GM18870 (cell line): Measurements from ENCODE around the gene P4HA1.
"Not testable (repeated sequence)": the region's sequence is repeated elsewhere in the genome, so short reads cannot be mapped to it uniquely, and the experiment has no call there.

Source experiments
- ATAC-seq: cut with Tn5 transposase; IDR thresholded peaks from one replicate; pipeline ENCODE4 v1.9.1; 2021; ENCODE audit warnings: moderate library complexity; ENCODE audit not compliant: unreplicated experiment

The P4HA1 gene

DNA sequence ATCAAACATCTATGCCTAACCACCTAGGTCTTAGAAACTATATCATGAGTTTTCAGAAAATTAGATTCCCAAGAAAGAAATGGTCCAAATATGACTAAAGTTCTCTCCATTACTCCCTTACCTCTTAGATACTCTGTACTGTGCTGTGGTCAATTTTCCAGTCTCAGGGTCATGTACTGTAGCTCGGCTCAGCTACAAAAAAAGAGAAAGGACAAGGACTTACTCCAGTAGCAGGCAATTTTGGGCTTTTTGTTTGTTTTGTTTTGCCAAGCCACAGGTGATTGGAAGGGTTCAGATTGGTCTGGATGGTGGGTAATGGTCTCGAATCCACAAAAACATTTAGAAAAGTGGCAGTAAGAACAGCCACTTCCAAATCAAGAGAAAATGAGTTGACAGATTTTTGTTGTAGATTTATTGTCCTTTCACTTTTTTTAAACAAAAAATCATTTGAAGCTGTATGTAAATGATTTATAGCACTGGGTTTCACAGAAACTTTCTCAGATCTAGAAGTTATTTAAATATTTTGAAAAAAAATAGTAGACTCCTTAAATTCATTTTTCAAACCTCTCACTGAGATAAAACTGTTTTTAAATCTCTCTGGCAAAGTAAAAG is 52.8 kb downstream of the P4HA1 start:
- no peak for ATAC-seq

DNA sequence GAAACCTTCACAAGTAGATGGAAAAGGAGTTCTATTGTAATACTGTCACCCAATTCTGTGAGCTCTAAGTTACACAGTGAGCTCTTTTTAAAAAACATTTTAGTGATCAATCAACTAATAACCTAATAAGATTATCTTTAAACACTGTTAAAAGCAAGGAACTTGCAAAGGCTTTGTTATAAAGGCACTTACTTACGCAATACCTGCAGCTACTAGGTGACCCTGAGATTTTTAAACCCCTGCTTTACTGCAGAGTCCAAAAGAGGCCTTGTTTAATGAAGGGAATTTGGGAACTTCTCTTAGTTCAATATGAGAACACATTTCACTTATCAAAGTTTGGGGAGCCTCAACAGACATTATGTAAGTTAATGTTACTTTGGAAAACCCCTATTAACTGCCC is 53.3 kb downstream of the P4HA1 start:
- ATAC-seq, result no peak

DNA sequence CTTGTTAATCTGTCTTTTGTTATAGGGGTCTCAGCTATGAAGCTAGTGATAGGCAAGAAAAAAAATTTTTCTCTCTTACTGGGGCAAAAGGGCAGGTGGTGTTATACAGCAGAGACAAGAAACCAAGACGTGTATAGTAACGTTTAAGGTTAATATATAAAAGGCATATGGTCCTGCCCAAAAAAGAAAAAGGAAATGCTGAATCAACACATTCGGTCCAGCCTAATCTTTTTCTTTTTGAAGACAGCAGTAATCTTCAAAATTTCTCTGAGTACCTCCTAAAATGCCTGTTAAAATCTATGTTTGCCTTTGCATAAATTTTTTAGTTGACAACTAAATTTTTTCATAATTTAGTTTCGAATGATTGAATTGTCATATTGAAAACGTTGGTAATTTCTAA is 54.5 kb downstream of the P4HA1 start:
- no peak for ATAC-seq

DNA sequence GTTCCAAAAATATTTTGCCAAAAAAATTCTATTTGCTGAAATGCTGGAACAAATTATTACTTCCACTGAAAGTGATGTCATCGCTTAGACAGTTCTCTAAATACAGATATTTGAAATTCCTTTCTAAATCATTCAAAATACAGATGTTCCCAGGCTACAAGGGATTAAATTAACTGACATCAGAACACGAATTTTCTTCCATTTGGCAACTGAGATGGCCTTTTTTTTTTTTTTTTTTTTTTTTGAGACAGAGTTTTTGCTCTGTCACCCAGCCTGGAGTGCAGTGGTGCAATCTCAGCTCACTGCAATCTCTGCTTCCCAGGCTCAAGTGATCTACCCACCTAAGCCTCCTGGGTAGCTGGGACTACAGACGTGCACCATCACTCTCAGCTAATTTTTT is 57.0 kb downstream of the P4HA1 start:
- ATAC-seq, result no peak

DNA sequence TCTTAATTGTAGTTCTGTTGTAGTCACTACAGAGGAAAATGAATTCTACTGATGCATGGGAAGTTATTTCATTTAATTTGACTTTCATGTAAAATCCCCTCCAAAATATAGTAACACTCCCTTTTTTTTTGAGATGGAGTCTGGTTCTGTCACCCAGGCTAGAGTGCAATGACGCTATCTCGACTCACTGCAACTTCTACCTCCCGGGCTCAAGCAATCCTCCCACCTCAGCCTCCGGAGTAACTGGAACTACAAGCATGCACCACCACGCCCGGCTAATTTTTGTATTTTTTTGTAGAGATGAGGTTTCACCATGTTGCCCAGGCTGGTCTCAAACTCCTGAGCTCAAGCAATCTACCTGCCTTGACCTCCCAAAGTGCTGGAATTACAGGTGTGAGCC is 60.4 kb downstream of the P4HA1 start:
- not testable (repeated sequence) for ATAC-seq

DNA sequence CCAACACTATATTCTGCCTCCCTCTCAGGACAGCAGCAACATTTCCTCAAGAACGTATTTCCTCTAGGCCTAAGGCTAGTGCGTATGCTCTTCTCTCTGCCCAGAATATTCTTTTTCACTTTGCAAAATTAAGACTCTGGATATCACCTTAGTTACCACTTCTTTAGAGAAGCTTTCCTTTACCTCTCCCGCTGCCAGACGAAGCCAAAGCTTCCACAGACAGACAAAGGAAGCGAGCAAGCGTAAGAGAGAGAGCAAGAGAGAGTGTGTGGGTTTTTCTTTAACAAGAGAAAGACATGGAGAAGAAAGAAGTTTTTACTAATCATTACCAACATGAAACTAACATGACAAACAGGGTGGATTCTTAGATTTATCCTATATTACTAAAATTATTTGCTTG is 64.1 kb downstream of the P4HA1 start:
- ATAC-seq, result no peak

DNA sequence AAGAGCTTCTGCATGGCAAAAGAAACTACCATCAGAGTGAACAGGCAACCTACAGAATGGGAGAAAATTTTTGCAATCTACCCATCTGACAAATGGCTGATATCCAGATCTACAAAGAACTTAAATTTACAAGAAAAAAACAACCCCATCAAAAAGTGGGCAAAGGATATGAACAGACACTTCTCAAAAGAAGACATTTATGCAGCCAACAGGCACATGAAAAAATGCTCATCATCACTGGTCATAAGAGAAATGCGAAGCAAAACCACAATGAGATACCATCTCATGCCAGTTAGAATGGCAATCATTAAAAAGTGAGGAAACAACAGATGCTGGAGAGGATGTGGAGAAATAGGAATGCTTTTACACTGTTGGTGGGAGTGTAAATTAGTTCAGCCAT is 70.0 kb downstream of the P4HA1 start:
- ATAC-seq, result not testable (repeated sequence)

DNA sequence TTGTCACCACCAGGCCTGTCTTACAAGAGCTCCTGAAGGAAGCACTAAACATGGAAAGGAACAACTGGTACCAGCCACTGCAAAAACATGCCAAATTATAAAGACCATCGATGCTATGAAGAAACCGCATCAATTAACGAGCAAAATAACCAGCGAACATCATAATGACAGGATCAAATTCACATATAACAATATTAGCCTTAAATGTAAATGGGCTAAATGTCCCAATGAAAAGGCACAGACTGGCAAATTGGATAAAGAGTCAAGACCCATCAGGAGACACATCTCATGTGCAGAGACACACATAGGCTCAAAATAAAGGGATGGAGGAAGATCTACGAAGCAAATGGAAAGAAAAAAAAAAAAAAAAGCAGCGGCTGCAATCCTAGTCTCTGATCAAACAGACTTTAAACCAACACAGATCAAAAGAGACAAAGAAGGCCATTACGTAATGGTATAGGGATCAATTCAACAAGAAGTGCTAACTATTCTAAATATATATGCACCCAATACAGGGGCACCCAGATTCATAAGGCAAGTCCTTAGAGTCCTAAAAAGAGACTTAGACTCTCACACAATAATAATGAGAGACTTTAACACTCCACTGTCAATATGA is 73.1 kb downstream of the P4HA1 start:
- ATAC-seq, result not testable (repeated sequence)

DNA sequence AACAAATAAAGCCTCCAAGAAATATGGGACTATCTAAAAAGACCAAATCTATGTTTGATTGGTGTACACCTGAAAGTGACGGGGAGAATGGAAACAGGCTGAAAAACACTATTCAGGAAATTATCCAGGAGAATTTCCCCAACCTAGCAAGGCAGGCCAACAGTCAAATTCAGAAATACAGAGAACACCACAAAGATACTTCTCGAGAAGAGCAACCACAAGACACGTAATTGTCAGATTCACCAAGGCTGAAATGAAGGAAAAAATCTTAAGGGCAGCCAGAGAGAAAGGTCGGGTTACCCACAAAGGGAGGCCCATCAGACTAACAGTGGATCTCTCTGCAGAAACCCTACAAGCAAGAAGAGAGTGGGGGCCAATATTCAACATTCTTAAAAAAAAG is 73.7 kb downstream of the P4HA1 start:
- ATAC-seq, result not testable (repeated sequence)

DNA sequence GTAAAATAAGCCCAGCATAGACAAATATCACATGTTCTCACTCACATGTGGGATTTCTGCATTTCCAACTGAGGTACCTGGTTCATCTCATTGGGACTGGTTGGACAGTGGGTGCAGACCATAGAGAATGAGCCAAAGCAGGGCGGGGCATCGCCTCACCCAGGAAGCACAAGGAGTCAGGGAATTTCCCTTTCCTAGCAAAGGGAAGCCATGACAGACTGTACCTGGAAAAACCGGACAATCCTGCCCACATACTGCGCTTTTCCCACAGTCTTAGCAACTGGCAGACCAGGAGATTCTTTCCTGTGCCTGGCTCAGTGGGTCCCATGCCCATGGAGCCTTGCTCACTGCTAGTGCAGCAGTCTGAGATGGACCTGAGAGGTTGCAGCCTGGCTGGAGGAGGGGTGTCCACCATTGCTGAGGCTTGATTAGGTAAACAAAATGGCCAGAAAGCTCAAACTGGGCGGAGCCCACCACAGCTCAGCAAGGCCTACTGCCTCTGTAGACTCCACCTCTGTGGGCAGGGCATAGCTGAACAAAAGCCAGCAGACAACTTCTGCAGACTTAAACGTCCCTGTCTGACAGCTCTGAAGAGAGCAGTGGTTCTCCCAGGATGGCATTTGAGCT is 75.0 kb downstream of the P4HA1 start:
- not testable (repeated sequence) for ATAC-seq

DNA sequence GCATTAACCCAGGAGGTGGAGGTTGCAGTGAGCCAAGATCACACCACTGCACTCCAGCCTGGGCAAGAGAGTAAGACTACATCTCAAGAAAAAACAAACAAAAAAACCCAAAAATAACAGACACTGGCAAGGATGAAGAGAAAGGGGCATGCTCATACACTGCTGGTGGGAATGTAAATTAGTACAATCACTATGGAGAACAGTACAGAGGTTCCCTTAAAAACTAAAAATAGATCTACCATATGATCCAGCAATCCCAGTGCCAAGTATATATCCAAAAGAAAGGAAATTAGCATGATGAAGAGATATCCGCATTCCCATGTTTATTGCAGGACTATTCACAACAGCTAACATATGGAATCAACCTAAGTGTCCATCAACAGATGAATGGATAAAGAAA is 75.6 kb downstream of the P4HA1 start:
- no peak for ATAC-seq

DNA sequence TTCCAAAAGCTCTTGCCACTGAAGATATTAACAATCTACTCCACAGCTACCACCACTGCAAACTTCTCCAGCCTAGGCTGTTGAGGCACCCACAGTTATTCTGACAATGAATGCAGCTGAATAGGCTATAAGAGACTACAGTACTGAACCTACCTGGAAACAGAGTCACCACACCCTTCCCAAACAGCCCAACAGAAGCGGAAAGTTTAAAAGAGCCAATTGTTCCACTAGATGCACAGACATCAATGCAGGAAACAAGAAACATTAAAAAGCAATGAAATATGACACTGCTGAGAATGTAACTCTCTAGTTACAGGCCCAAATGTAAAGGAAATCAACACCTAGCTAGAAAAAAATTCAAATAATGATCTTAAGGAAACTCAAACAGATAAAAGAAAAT is 77.6 kb downstream of the P4HA1 start:
- ATAC-seq, result no peak

DNA sequence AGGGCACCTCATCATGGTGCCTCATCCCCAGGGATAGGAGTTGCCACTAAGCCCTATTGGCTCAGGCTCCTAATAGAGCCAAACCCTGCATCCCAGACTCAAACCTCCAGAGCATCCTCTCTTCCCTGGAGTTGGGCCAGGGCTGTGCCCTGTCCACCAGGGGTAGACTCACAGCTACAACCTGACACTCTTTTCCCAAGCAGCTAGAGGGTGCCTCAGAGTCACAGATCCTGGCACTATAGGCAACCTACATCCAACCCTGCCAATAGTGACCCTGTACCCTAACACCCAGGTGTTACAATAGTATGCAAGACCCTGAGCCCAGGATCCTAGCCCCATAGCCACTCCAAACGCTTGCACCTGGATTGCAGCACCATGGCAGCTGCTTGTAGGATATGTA is 78.0 kb downstream of the P4HA1 start:
- no peak for ATAC-seq

DNA sequence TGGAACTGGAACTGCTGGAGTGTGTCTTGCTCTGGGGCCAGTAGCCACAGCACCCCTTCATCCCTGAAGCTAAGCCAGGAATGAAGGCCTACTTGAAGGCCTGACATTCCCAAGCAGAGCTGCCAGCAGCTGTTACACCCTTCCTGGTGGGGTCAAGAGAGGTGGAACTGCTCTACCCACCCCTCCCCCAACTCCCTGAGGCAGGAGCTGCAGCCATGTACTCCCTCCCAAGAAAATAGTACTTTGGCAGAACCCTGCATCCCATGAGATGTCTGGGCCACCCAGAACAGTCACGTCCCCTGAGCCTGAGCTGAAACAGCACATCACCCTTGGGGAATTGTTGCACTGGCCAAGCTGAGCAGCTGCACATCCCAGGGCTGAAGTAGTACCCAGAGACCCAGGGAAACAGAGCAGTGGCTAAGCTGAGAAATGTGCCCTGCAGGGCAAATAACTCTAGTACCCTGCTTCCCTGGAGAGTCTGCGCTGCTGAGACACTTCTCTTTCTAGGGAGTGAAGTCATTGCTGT is 78.6 kb downstream of the P4HA1 start:
- ATAC-seq, result no peak

DNA sequence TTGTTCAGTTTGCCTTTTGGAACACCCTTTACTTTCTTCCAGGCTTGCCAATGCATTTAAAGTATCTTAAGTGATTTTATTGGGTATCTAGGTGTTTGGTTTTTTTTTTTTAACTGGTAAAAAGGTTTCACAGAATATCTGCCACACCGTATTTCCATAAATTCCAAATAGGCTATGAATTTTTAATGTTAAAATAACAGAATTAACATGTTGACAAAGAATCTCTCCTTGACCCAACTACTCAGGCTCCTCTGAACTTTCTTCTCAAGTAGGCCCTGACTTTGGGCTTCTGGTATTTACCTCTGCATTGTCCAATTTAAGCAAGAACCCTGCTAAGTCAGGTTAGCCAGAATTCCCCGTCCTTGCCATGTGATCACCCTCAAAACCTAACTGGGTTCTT is 80.9 kb downstream of the P4HA1 start:
- ATAC-seq, result no peak

DNA sequence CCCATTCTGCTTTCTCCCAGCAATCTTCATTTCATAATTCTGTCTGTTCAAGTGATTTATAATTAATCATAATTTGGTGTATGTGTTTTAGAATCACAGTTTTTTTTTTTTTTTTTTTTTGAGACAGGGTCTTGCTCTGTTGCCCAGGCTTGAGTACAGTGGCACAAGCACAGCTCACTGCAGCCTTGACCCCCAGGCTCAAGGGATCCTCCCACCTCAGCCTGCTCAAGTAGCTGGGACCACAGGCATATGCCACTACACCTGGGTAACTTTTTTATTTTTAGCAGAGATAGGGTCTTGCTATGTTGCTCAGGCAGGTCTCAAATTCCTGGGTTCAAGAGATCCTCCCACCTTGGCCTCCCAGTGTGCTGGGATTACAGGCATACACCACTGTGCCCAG is 92.8 kb downstream of the P4HA1 start:
- ATAC-seq, result no peak

DNA sequence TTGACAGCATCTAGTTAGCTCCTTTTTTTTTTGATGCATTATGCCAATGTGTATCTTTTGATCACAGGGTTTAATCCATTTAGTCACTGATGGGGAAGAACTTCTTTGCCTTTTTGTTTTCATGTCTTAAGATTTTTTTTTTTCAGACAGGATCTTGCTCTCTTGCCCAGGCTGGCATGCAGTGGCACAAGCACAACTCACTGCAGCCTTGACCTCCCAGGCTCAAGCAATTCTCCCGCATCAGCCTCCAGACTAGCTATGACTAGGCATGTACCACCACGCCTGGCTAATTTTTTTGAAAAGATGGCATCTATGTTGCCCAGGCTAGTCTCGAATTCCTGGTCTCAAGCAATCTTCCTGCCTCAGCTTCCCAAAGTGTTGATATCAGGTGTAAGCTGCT is 95.7 kb downstream of the P4HA1 start:
- no peak for ATAC-seq

DNA sequence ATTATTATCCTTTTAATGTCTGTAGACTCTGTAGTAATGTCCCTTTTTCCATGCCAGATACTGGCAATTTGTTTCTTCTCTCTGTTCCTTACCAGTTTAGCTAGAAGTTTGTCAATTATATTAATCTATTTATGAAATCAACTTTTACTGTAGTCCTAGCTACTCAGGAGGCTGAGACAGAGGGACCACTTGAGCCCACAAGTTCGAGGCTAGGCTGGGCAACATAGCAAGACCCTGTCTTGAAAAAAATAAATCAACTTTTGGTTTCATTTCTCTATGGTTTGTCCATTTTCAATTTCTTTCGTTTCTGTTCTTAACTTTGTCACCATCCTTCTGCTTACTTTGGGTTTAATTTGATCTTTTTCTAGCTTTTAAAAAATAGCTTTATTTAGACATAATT is 99.6 kb downstream of the P4HA1 start:
- no peak for ATAC-seq

DNA sequence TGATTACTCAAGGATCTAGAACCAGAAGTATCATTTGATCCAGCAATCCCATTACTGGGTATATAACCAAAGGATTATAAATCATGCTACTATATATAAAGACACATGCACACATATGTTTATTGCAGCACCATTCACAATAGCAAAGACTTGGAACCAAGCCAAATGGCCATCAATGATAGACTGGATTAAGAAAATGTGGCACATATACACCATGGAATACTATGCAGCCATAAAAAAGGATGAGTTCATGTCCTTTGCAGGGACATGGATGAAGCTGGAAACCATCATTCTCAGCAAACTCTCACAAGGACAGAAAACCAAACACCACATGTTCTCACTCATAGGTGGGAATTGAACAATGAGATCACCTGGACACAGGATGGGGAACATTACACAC is 101.2 kb downstream of the P4HA1 start:
- ATAC-seq, result not testable (repeated sequence)

DNA sequence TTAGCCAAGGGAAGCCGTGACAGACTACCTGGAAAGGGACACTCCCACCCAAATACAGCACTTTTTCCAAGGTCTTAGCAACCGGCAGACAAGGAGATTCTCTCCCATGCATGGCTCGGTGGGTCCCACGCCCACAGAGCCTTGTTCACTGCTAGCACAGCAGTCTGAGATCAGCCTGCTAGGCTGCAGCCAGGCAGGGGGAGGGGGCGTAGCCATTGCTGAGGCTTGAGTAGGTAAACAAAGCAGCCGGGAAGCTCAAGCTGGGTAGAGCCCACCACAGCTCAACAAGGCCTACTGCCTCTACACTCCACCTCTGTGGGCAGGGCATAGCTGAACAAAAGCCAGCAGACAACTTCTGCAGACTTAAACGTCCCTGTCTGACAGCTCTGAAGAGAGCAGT is 106.9 kb downstream of the P4HA1 start:
- ATAC-seq, result not testable (repeated sequence)

DNA sequence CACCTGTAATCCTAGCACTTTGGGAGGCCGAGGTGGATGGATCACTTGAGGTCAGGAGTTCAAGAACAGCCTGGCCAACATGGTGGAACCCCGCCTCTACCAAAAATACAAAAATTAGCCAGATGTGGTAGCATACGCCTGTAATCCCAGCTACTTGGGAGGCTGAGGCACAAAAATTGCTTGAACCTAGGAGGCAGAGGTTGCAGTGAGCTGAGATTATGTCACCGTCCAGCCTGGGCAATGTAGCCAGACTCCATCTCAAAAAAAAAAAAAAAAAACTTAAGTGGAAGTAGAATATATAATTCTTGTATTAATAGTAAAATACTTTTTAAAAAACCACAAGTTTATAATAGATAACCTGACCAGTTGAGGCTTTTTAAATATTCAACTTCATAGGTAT is 112.0 kb downstream of the P4HA1 start:
- not testable (repeated sequence) for ATAC-seq

DNA sequence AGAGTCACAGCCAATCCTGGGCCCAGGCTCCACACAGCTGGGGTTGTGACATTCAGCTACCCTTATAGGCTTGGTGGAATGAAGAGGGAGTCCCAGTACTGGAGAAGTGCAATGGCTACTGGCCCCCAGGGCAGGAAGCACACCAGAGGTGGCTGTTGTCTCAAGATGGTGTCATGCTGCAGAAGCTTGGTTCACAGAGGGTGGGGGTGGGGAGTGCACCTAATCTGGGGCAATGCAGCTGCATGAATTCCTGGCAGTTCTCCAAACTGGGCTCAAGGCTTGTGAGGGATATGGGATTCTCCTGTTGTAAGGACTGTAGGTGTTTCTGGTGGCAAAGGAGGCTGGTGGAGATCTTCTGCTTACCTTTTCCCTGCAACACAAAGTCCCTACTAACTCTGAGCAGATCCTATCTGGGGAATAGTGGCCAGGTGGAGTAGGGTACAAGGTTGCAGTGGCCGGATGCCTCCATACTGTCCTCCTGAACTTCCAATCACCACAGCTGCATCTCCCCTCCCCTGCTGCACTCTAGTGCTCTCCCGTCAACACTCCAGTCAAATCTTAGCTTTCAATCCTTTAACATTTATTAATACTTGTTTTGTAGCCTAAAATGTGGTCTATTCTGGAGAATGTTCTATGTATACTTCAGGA is 114.7 kb downstream of the P4HA1 start:
- ATAC-seq, result no peak
